ENCODE results near the gene COL16A1.

Gene COL16A1

GRCh38 chr1:31624731-31625514 is 78.9 kb downstream of the COL16A1 start:
- Histone ChIP-seq H3K79me2 (ENCODE audit: control insufficient read depth, insufficient read depth, low read length, unreplicated experiment) (no peaks in the 10 kb centered on the region), H3K4me1 (ENCODE audit: control insufficient read depth, insufficient read depth, low read length, unreplicated experiment) (peaks cover 26% of the 10 kb centered on the region), H3K27me3 (ENCODE audit: insufficient read depth, low read length) (no peaks in the 10 kb centered on the region), H3K4me3 (ENCODE audit: low read depth, low read length) (no peak overlapping the region), H3K36me3 (ENCODE audit: insufficient read depth, low read length) (peaks cover 3% of the 10 kb centered on the region; the same call in 1 of the 2 replicates), H3K27ac (ENCODE audit: low read depth, low read length) (no peak overlapping the region), H2AFZ (ENCODE audit: low read length, unreplicated experiment) (no peak overlapping the region)

- Histone ChIP-seq H2AFZ (ENCODE audit: low read length, unreplicated experiment) (no peak overlapping the region), H3K36me3 (ENCODE audit: insufficient read depth, low read length) (no peaks in the 10 kb centered on the region), H3K4me3 (ENCODE audit: low read depth, low read length) (no peak overlapping the region), H3K27me3 (ENCODE audit: insufficient read depth, low read length) (no peaks in the 10 kb centered on the region), H3K27ac (ENCODE audit: low read depth, low read length) (no peak overlapping the region), H3K4me1 (ENCODE audit: control insufficient read depth, insufficient read depth, low read length, unreplicated experiment) (peaks cover 26% of the 10 kb centered on the region), H3K79me2 (ENCODE audit: control insufficient read depth, insufficient read depth, low read length, unreplicated experiment) (no peaks in the 10 kb centered on the region)
Observed at GRCh38 chr1:31624309-31624708, 79.5 kb downstream of the COL16A1 start.

GRCh38 chr1:31623365-31623764 is 80.5 kb downstream of the COL16A1 start:
- Histone ChIP-seq H3K4me1 (ENCODE audit: control insufficient read depth, insufficient read depth, low read length, unreplicated experiment) (peaks cover 26% of the 10 kb centered on the region), H3K79me2 (ENCODE audit: control insufficient read depth, insufficient read depth, low read length, unreplicated experiment) (no peaks in the 10 kb centered on the region), H3K4me3 (ENCODE audit: low read depth, low read length) (no peak overlapping the region), H3K27me3 (ENCODE audit: insufficient read depth, low read length) (peaks cover 6% of the 10 kb centered on the region), H3K27ac (ENCODE audit: low read depth, low read length) (no peak overlapping the region), H2AFZ (ENCODE audit: low read length, unreplicated experiment) (no peak overlapping the region), H3K36me3 (ENCODE audit: insufficient read depth, low read length) (no peaks in the 10 kb centered on the region)

GRCh38 chr1:31621847-31622730 is 81.7 kb downstream of the COL16A1 start:
- peaks cover 19% of the 10 kb centered on the region for H3K4me1 ChIP-seq (ENCODE audit: control insufficient read depth, insufficient read depth, low read length, unreplicated experiment)
- H3K27ac ChIP-seq (ENCODE audit: low read depth, low read length) = no peak overlapping the region
- H2AFZ ChIP-seq (ENCODE audit: low read length, unreplicated experiment) = no peak overlapping the region
- no peak overlapping the region for H3K4me3 ChIP-seq (ENCODE audit: low read depth, low read length)
- peaks cover 17% of the 10 kb centered on the region for H3K27me3 ChIP-seq (ENCODE audit: insufficient read depth, low read length)
- no peaks in the 10 kb centered on the region for H3K36me3 ChIP-seq (ENCODE audit: insufficient read depth, low read length)
- H3K79me2 ChIP-seq (ENCODE audit: control insufficient read depth, insufficient read depth, low read length, unreplicated experiment) = no peaks in the 10 kb centered on the region

GRCh38 chr1:31621498-31621820 is 82.4 kb downstream of the COL16A1 start:
- no peaks in the 10 kb centered on the region for H3K36me3 ChIP-seq (ENCODE audit: insufficient read depth, low read length)
- no peak overlapping the region for H3K27ac ChIP-seq (ENCODE audit: low read depth, low read length)
- peaks cover 23% of the 10 kb centered on the region for H3K27me3 ChIP-seq (ENCODE audit: insufficient read depth, low read length)
- no peaks in the 10 kb centered on the region for H3K79me2 ChIP-seq (ENCODE audit: control insufficient read depth, insufficient read depth, low read length, unreplicated experiment)
- no peak overlapping the region for H3K4me3 ChIP-seq (ENCODE audit: low read depth, low read length)
- no peak overlapping the region for H2AFZ ChIP-seq (ENCODE audit: low read length, unreplicated experiment)
- H3K4me1 ChIP-seq (ENCODE audit: control insufficient read depth, insufficient read depth, low read length, unreplicated experiment) = peaks cover 13% of the 10 kb centered on the region

- H3K27me3 ChIP-seq (ENCODE audit: insufficient read depth, low read length) = peaks cover 23% of the 10 kb centered on the region
- H3K36me3 ChIP-seq (ENCODE audit: insufficient read depth, low read length) = no peaks in the 10 kb centered on the region
- H3K4me3 ChIP-seq (ENCODE audit: low read depth, low read length) = no peak overlapping the region
- no peak overlapping the region for H2AFZ ChIP-seq (ENCODE audit: low read length, unreplicated experiment)
- H3K27ac ChIP-seq (ENCODE audit: low read depth, low read length) = no peak overlapping the region
- peaks cover 7% of the 10 kb centered on the region for H3K4me1 ChIP-seq (ENCODE audit: control insufficient read depth, insufficient read depth, low read length, unreplicated experiment)
- H3K79me2 ChIP-seq (ENCODE audit: control insufficient read depth, insufficient read depth, low read length, unreplicated experiment) = no peaks in the 10 kb centered on the region
Observed at GRCh38 chr1:31620631-31621497, 83.0 kb downstream of the COL16A1 start.

GRCh38 chr1:31618916-31619846 is 84.6 kb downstream of the COL16A1 start:
- Histone ChIP-seq H3K27ac (ENCODE audit: low read depth, low read length) (no peak overlapping the region), H3K4me1 (ENCODE audit: control insufficient read depth, insufficient read depth, low read length, unreplicated experiment) (peaks cover under 1% of the 10 kb centered on the region)

GRCh38 chr1:31617916-31618746 is 85.7 kb downstream of the COL16A1 start:
- H2AFZ ChIP-seq (ENCODE audit: low read length, unreplicated experiment) = peak overlapping the region; percentile 42
- H3K4me1 ChIP-seq (ENCODE audit: control insufficient read depth, insufficient read depth, low read length, unreplicated experiment) = peaks cover 4% of the 10 kb centered on the region
- no peak overlapping the region for H3K27ac ChIP-seq (ENCODE audit: low read depth, low read length)
- peak overlapping the region; percentile 77 for H3K4me3 ChIP-seq (ENCODE audit: low read depth, low read length)
- H3K27me3 ChIP-seq (ENCODE audit: insufficient read depth, low read length) = peaks cover 23% of the 10 kb centered on the region
- H3K36me3 ChIP-seq (ENCODE audit: insufficient read depth, low read length) = no peaks in the 10 kb centered on the region
- H3K79me2 ChIP-seq (ENCODE audit: control insufficient read depth, insufficient read depth, low read length, unreplicated experiment) = no peaks in the 10 kb centered on the region

More at GRCh38 chr1:31618916-31619846, 84.6 kb downstream of the COL16A1 start:
- Histone ChIP-seq H2AFZ (ENCODE audit: low read length, unreplicated experiment) (no peak overlapping the region), H3K79me2 (ENCODE audit: control insufficient read depth, insufficient read depth, low read length, unreplicated experiment) (no peaks in the 10 kb centered on the region), H3K36me3 (ENCODE audit: insufficient read depth, low read length) (no peaks in the 10 kb centered on the region), H3K27me3 (ENCODE audit: insufficient read depth, low read length) (peaks cover 23% of the 10 kb centered on the region), H3K4me3 (ENCODE audit: low read depth, low read length) (no peak overlapping the region)

GRCh38 chr1:31617218-31617915 is 86.5 kb downstream of the COL16A1 start, which contains the start of gene HCRTR1:
HCRTR1 (plus strand) TSS chr1:31617689; CDS start chr1:31619193, 1,504 bp downstream.
- Histone ChIP-seq H3K79me2 (ENCODE audit: control insufficient read depth, insufficient read depth, low read length, unreplicated experiment) (no peaks in the 10 kb centered on the region), H3K27ac (ENCODE audit: low read depth, low read length) (no peak within 1 kb of the TSS), H3K4me3 (ENCODE audit: low read depth, low read length) (peak within 1 kb of the TSS; percentile 77), H3K4me1 (ENCODE audit: control insufficient read depth, insufficient read depth, low read length, unreplicated experiment) (peaks cover 4% of the 10 kb centered on the region), H2AFZ (ENCODE audit: low read length, unreplicated experiment) (peak within 1 kb of the TSS; percentile 42), H3K27me3 (ENCODE audit: insufficient read depth, low read length) (peaks cover 23% of the 10 kb centered on the region), H3K36me3 (ENCODE audit: insufficient read depth, low read length) (no peaks in the 10 kb centered on the region)

All from ACC112 (cell line).